ENCODE measurements around the gene TBCD. TPM values are rescaled to one million over a fixed set of nuclear protein-coding genes. Genes with fewer than 3 reads are reported as not detected.

Gene TBCD
- total and polyA plus RNA-seq, 9 of the 15 experiments (the other 6 are each of a cell fraction or from before 2014, with no cell fraction given) = 8.9 to 98.5 (median 28.0) TPM

DNA sequence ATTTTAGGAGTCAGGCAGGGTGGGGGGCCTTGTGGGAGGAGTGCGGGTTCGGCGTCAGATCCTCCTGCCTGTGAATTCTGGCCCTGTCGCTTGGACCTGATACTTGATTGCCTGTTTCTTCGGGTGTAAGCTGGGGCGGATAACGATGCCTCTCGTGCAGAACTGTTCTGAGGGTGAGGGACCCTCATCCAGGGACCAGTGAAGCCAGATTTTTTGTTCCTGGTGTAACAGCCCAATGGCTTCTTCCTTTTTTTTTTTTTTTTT lies 1.3 kb downstream of the TBCD start (continued):
- TF ChIP-seq, protein P1, sequence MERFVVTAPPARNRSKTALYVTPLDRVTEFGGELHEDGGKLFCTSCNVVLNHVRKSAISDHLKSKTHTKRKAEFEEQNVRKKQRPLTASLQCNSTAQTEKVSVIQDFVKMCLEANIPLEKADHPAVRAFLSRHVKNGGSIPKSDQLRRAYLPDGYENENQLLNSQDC (CRISPR knock-in tag; IDR thresholded peaks at IDR 0.05) = no peak
- TF ChIP-seq GABPB1 (CRISPR knock-in tag; IDR thresholded peaks at IDR 0.05) (no peak), SRSF3 (IDR thresholded peaks at IDR 0.05; ENCODE audit: insufficient read depth, low read length) (no peak), RBBP5 (IDR thresholded peaks at IDR 0.05; ENCODE audit: borderline replicate concordance, insufficient read depth, low read length, poor library complexity, severe bottlenecking) (no peak), CHD1 (IDR thresholded peaks at IDR 0.05; ENCODE audit: low read length) (peak; percentile 6), SMAD3 (CRISPR knock-in tag; conservative IDR thresholded peaks at IDR 0.05) (no peak)
- TF ChIP-seq, protein P2, sequence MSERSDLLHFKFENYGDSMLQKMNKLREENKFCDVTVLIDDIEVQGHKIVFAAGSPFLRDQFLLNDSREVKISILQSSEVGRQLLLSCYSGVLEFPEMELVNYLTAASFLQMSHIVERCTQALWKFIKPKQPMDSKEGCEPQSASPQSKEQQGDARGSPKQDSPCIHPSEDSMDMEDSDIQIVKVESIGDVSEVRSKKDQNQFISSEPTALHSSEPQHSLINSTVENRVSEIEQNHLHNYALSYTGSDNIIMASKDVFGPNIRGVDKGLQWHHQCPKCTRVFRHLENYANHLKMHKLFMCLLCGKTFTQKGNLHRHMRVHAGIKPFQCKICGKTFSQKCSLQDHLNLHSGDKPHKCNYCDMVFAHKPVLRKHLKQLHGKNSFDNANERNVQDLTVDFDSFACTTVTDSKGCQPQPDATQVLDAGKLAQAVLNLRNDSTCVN (CRISPR knock-in tag; IDR thresholded peaks at IDR 0.05) = no peak

DNA sequence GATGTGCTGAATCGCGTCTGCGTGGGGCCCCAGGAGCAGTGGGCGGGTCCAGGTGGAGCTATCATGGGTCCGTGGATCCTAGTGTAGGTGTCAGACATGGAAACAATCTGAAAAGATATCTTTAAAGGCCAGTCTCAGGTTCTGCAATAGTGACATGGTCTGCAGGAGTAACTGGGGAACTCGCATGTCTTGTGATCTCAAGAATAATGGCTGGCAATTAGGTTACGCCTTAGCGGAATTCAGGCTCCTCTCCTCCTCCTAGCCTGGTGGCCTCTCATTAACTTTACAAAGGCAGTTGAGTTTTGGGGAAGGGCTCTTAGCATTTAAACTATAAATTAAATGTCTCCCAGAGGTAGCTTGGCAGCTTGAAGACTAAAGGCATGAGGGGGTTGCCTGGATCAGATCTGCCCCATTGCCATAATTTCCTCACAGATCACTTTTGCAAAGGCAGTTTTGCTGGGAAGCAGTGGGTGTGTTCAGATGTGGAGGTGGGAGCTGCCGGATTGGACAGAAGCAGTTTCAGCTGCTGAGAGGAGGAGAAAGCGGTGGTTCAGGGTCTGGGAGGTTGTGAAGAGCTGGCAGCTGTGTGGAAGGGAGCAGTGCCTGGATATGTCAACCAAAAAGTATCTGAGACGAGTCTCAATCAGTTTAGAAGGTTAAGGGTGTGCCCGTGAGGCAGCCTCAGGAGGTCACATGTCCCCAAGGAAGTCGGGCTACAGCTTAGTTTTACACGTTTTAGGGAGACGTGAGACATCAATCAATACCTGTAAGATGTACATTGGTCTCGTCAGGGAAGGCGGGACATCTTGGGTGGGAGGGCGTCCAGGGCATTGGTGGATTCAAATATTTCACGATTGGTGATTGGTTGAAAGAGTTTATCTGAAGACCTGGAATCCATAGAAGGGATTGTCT lies 2.7 kb downstream of the TBCD start:
- H3K4me3 ChIP-seq = peak overlapping the region; percentile 23; the same call in 1 of the 2 replicates
- peak overlapping the region; percentile 66 for H3K27ac ChIP-seq (ENCODE audit: extremely low read depth, low read depth, low read length)
- H2AFZ ChIP-seq (ENCODE audit: low read depth, low read length) = peak overlapping the region; percentile 41
- DNase-seq (ENCODE audit: extremely low read depth in 1 of 4, low spot score in 3 of 4) (peak; percentile 60 to 83 (median 72)), FAIRE-seq (peak; percentile 94), ATAC-seq (peak; percentile 61)
- TSS peak; percentile 38 for BruUV-seq (replicated peaks)
- POLR2A ChIA-PET = interaction anchor here (0.6 to 1.2 kb wide), 2 partner anchors 9 to 27 kb away, joined by 3 read pairs; no protein-coding TSS in a partner anchor
- peaks cover 6% of the 10 kb centered on the region; the same call in 1 of the 2 replicates for H3K9me3 ChIP-seq (replicated peaks; ENCODE audit: control insufficient read depth, insufficient read depth, low read depth, low read length)
- H3K27me3 ChIP-seq (ENCODE audit: control insufficient read depth in 2 of 2, insufficient read depth in 2 of 2, low read length in 2 of 2) = no peaks in the 10 kb centered on the region
- H3K79me2 ChIP-seq (ENCODE audit: control insufficient read depth, insufficient read depth, low read length) = peaks cover 42% of the 10 kb centered on the region
- WGBS (ENCODE audit: insufficient coverage, low coverage, missing lambda C conversion rate) = 28% methylated on average over 15 of the region's 19 CpGs
- intact Hi-C loops (cut with micrococcal nuclease) (loop anchor here (5.0 kb wide), 1 partner anchor 37 kb away; the partner anchor contains the start of gene FN3KRP), in situ Hi-C loops (cut with MboI) (no loop called here)
- H3K36me3 ChIP-seq (ENCODE audit: control insufficient read depth, insufficient read depth, low read length) = peaks cover 34% of the 10 kb centered on the region; the same call in 2 of the 3 replicates
- CTCF ChIA-PET (ENCODE audit: low intra/inter-chr PET ratio) = interaction anchor here (0.6 kb wide), 1 partner anchor 131 kb away, joined by 3 read pairs; no protein-coding TSS in a partner anchor
- peaks cover 24 to 38% of the 10 kb centered on the region in 2 experiments for H3K4me1 ChIP-seq (replicated peaks in 1 of 2; ENCODE audit: control insufficient read depth in 2 of 2, insufficient read depth in 2 of 2, low read length in 2 of 2)
- peak overlapping the region; percentile 34 to 46; a peak in 1 of 4 replicates for H3K9ac ChIP-seq (ENCODE audit: insufficient read depth in 1 of 2, low read depth in 2 of 2, low read length in 2 of 2)
- H3K4me2 ChIP-seq (ENCODE audit: insufficient read depth, low read length) = peak overlapping the region; percentile 74
- no peaks in the 10 kb centered on the region for H4K20me1 ChIP-seq (replicated peaks; ENCODE audit: control insufficient read depth, insufficient read depth, low read length)
- peaks cover 2% of the 10 kb centered on the region for H3K9me1 ChIP-seq (ENCODE audit: control insufficient read depth, insufficient read depth, low read length)
- TF ChIP-seq ZFPM2 (CRISPR knock-in tag; IDR thresholded peaks at IDR 0.05) = no peak
- TF ChIP-seq ZNF239 (CRISPR knock-in tag; IDR thresholded peaks at IDR 0.05) = no peak
- peak; percentile 77; the same call in 1 of the 2 replicates for TF ChIP-seq TOE1 (IDR thresholded peaks at IDR 0.05; ENCODE audit: borderline replicate concordance)
- no peak for TF ChIP-seq TOE1 (CRISPR knock-in tag; IDR thresholded peaks at IDR 0.05; ENCODE audit: borderline replicate concordance, low read depth)
- TF ChIP-seq, protein P3, sequence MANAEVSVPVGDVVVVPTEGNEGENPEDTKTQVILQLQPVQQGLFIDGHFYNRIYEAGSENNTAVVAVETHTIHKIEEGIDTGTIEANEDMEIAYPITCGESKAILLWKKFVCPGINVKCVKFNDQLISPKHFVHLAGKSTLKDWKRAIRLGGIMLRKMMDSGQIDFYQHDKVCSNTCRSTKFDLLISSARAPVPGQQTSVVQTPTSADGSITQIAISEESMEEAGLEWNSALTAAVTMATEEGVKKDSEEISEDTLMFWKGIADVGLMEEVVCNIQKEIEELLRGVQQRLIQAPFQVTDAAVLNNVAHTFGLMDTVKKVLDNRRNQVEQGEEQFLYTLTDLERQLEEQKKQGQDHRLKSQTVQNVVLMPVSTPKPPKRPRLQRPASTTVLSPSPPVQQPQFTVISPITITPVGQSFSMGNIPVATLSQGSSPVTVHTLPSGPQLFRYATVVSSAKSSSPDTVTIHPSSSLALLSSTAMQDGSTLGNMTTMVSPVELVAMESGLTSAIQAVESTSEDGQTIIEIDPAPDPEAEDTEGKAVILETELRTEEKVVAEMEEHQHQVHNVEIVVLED (CRISPR knock-in tag; IDR thresholded peaks at IDR 0.05) = no peak
- no peak for TF ChIP-seq PHTF2 (CRISPR knock-in tag; IDR thresholded peaks at IDR 0.05)
- no peak for TF ChIP-seq CCAR2 (IDR thresholded peaks at IDR 0.05; ENCODE audit: low read depth, low read length)
- TF ChIP-seq HMG20B (CRISPR knock-in tag; IDR thresholded peaks at IDR 0.05) = no peak
